Fibroblast of lung (primary cell): ENCODE data around the gene ASXL1.

Source experiments
- EZH2 ChIP-seq: IDR thresholded peaks from 2 replicates; pipeline ENCODE4 v1.5.1; 2012; ENCODE audit warnings: low read length, control low read depth, mild to moderate bottlenecking; ENCODE audit errors: missing control alignments
- TF ChIP-seq, protein P1 (sequence below), 2 donors: IDR thresholded peaks in 1 of 2; conservative IDR thresholded peaks in 1 of 2; 1 replicate in 1 of 2; 2 replicates in 1 of 2; pipeline ENCODE4 v1.5.1; 2011 to 2012; ENCODE audit warnings: low read length in 2 of 2, control low read depth in 1 of 2, inconsistent platforms in 1 of 2, low read depth in 1 of 2, mild to moderate bottlenecking in 1 of 2

DNA sequence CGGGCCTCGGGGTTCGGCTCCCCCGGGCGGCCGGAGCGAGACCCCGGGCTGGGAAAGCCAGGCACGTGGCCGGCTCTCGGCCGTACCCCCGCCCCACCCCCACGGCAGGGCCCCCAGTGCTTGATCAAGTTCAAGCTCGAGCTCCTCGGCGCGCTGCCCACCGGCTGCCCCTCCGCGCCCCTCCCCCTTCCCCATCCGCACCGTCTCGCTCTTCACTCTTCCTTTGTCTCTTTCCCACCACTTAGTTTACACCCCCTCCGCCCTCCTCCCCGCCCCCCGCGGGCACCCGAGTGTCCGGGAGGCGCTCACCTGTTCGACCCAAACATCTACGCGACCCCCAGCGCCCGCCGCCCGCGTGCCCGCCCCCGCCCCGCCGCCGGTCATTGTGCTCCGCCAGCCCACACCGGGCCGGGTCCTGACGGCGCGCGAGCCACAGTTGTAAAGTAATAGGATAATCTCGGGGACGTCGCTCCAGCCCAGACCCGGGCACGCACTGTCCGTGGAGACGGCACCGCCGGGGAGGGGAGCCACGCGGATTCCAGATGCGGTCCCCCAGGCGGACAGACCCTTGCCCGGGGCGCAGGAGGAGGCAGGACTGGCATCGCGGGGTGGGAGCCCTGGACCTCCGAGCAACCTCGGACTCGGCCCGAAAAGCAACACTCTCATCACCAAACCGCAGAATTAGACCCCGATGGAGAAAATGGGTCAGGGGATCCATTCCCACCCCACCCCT is 126.3 kb downstream of the ASXL1 start:
- TF ChIP-seq, protein P1, sequence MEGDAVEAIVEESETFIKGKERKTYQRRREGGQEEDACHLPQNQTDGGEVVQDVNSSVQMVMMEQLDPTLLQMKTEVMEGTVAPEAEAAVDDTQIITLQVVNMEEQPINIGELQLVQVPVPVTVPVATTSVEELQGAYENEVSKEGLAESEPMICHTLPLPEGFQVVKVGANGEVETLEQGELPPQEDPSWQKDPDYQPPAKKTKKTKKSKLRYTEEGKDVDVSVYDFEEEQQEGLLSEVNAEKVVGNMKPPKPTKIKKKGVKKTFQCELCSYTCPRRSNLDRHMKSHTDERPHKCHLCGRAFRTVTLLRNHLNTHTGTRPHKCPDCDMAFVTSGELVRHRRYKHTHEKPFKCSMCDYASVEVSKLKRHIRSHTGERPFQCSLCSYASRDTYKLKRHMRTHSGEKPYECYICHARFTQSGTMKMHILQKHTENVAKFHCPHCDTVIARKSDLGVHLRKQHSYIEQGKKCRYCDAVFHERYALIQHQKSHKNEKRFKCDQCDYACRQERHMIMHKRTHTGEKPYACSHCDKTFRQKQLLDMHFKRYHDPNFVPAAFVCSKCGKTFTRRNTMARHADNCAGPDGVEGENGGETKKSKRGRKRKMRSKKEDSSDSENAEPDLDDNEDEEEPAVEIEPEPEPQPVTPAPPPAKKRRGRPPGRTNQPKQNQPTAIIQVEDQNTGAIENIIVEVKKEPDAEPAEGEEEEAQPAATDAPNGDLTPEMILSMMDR (conservative IDR thresholded peaks at IDR 0.05 in 1 of 2, IDR thresholded peaks at IDR 0.05 in 1 of 2; ENCODE audit: low read depth in 1 of 2, low read length in 2 of 2) = no peak
- TF ChIP-seq EZH2 = no peak
